ENCODE measurements around the gene PON2. TPM values are rescaled to one million over a fixed set of nuclear protein-coding genes. Genes with fewer than 3 reads are reported as not detected.
"Not testable (repeated sequence)": the region's sequence is repeated elsewhere in the genome, so short reads cannot be mapped to it uniquely, and the experiment has no call there.

PON2 gene
- total RNA-seq, 2 experiments from 2014 or later: 6.3 to 6.9 TPM

- POLR2A ChIA-PET: no interaction called here
- CTCF ChIA-PET: no interaction called here
These were observed 23.2 kb downstream of the PON2 start for GRCh38 chr7:95411666-95412065.

GRCh38 chr7:95411036-95411435 is 23.8 kb downstream of the PON2 start:
- ChIA-PET CTCF (no interaction called here), POLR2A (no interaction called here)

GRCh38 chr7:95407751-95408150 is 27.1 kb downstream of the PON2 start:
- ChIA-PET POLR2A (no interaction called here), CTCF (interaction anchor here (2.2 kb wide), 1 partner anchor 12 kb away, joined by 9 read pairs; the partner anchor contains the start of gene PON3)

- ChIA-PET CTCF (interaction anchor here (2.2 kb wide), 1 partner anchor 10 kb away, joined by 9 read pairs; the partner anchor contains the start of gene PON3), POLR2A (no interaction called here)
These were observed 29.0 kb downstream of the PON2 start for GRCh38 chr7:95405800-95406199.

- CTCF ChIA-PET: no interaction called here
- POLR2A ChIA-PET: no interaction called here
These were observed 29.6 kb downstream of the PON2 start for GRCh38 chr7:95405208-95405607.

GRCh38 chr7:95404316-95404865 is 30.4 kb downstream of the PON2 start:
- CTCF ChIA-PET: no interaction called here
- POLR2A ChIA-PET: no interaction called here

GRCh38 chr7:95398155-95398940 is 36.5 kb downstream of the PON2 start:
- POLR2A ChIA-PET: no interaction called here
- CTCF ChIA-PET: no interaction called here

GRCh38 chr7:95397381-95397780 is 37.4 kb downstream of the PON2 start:
- POLR2A ChIA-PET: no interaction called here
- CTCF ChIA-PET: no interaction called here

- CTCF ChIA-PET: interaction anchor here (0.9 to 1.6 kb wide), 3 partner anchors 10 to 81 kb away, joined by 3 to 9 read pairs (median 5); partner anchors contain the start of gene PON2
- POLR2A ChIA-PET: no interaction called here
These were observed 38.4 kb downstream of the PON2 start, which contains the start of gene PON3 for GRCh38 chr7:95396136-95397032. PON3 (minus strand) TSS chr7:95396375; CDS start chr7:95396350, 25 bp downstream.

GRCh38 chr7:95395755-95396135 is 39.1 kb downstream of the PON2 start:
- POLR2A ChIA-PET: no interaction called here
- CTCF ChIA-PET: interaction anchor here (0.9 to 1.6 kb wide), 3 partner anchors 11 to 81 kb away, joined by 3 to 9 read pairs (median 5); partner anchors contain the start of gene PON2

GRCh38 chr7:95394370-95394769 is 40.5 kb downstream of the PON2 start:
- ChIA-PET CTCF (no interaction called here), POLR2A (no interaction called here)

- ChIA-PET POLR2A (no interaction called here), CTCF (no interaction called here)
These were observed 43.1 kb downstream of the PON2 start for GRCh38 chr7:95391761-95392160.

- CTCF ChIA-PET: no interaction called here
- POLR2A ChIA-PET: no interaction called here
These were observed 45.3 kb downstream of the PON2 start for GRCh38 chr7:95389516-95389915.

GRCh38 chr7:95379457-95379856 is 55.4 kb downstream of the PON2 start:
- CTCF ChIA-PET, POLR2A ChIA-PET: not testable (repeated sequence)

GRCh38 chr7:95376632-95377400 is 58.0 kb downstream of the PON2 start:
- POLR2A ChIA-PET: no interaction called here
- CTCF ChIA-PET: no interaction called here

- ChIA-PET CTCF (no interaction called here), POLR2A (no interaction called here)
These were observed 59.1 kb downstream of the PON2 start for GRCh38 chr7:95375591-95376257.

- ChIA-PET POLR2A (no interaction called here), CTCF (no interaction called here)
These were observed 61.5 kb downstream of the PON2 start for GRCh38 chr7:95373323-95373722.

- ChIA-PET CTCF (no interaction called here), POLR2A (no interaction called here)
These were observed 66.6 kb downstream of the PON2 start for GRCh38 chr7:95368235-95368634.

GRCh38 chr7:95367606-95368005 is 67.2 kb downstream of the PON2 start:
- ChIA-PET CTCF (no interaction called here), POLR2A (no interaction called here)

Data from activated CD8-positive, alpha-beta memory T cell treated with anti-CD3 and anti-CD28 coated beads for 36 hours (primary cell).